ENCODE data around the gene GPR173.

GRCh38 chrX:53056292-53056691 lies 7.7 kb downstream of the GPR173 start:
- no peak for TF ChIP-seq TEAD1 (CRISPR knock-in tag; IDR thresholded peaks at IDR 0.05)
- TF ChIP-seq ZBTB21 (CRISPR knock-in tag; IDR thresholded peaks at IDR 0.05; ENCODE audit: borderline replicate concordance): no peak
- no peak for TF ChIP-seq MAX (CRISPR knock-in tag; IDR thresholded peaks at IDR 0.05)
- no peak for TF ChIP-seq TEAD4 (CRISPR knock-in tag; IDR thresholded peaks at IDR 0.05)
- TF ChIP-seq CTCF (IDR thresholded peaks at IDR 0.05): no peak
- TF ChIP-seq ZBTB43 (CRISPR knock-in tag; IDR thresholded peaks at IDR 0.05): no peak
- TF ChIP-seq USF2 (CRISPR knock-in tag; IDR thresholded peaks at IDR 0.05): no peak
- no peak for TF ChIP-seq FOXJ3 (CRISPR knock-in tag; IDR thresholded peaks at IDR 0.05; ENCODE audit: borderline replicate concordance)
- TF ChIP-seq ZNF281 (CRISPR knock-in tag; IDR thresholded peaks at IDR 0.05): no peak

Measured in WTC11 (cell line).